AG04449 (cell line): ENCODE data around the gene FZD8.

Experiments
- CTCF ChIA-PET: fragments of 350-600 bp; formaldehyde crosslinking; extraction: SDS; loops from one replicate; lab custom pipeline; 2021; ENCODE audit warnings: antibody characterized with exemption; lab: Yijun Ruan, JAX
- POLR2A ChIA-PET: fragments of 400-600, 350-600 bp; formaldehyde crosslinking; extraction: SDS; loops from one replicate; lab custom pipeline; 2020; ENCODE audit warnings: antibody characterized with exemption, inconsistent platforms; lab: Yijun Ruan, JAX
- DNase-seq: peaks from one replicate; pipeline ENCODE4 v3.0.0-alpha.2; 2010; ENCODE audit warnings: low read depth, low spot score
- H3K4me3 ChIP-seq: 2 replicates; pipeline ENCODE4 v1.5.1; 2011; ENCODE audit warnings: low read depth, mild to moderate bottlenecking, control low read depth, low read length
- CTCF ChIP-seq: IDR thresholded peaks from one replicate; pipeline ENCODE4 v1.5.1; 2011; ENCODE audit warnings: mild to moderate bottlenecking, moderate library complexity, low read length, control low read depth, inconsistent platforms; ENCODE audit not compliant: insufficient read depth; ENCODE audit errors: missing control alignments

FZD8 gene

GRCh38 chr10:35613597-35614226 is 28.4 kb downstream of the FZD8 start:
- POLR2A ChIA-PET, result no interaction called here
- TF ChIP-seq CTCF, result peak; percentile 47
- no peak overlapping the region for H3K4me3 ChIP-seq
- CTCF ChIA-PET, result interaction anchor here (0.6 to 5.1 kb wide), 28 partner anchors 10 to 1269 kb away, joined by 3 to 72 read pairs (median 5); no protein-coding TSS in a partner anchor
- no peak for DNase-seq

GRCh38 chr10:35613107-35613440 is 29.0 kb downstream of the FZD8 start:
- no peak overlapping the region for H3K4me3 ChIP-seq
- no peak for DNase-seq
- CTCF ChIA-PET, result interaction anchor here (1.0 to 5.1 kb wide), 17 partner anchors 10 to 1270 kb away, joined by 3 to 72 read pairs (median 7); no protein-coding TSS in a partner anchor
- TF ChIP-seq CTCF, result no peak
- POLR2A ChIA-PET, result no interaction called here

GRCh38 chr10:35612385-35613106 is 29.6 kb downstream of the FZD8 start:
- DNase-seq, result no peak
- POLR2A ChIA-PET, result no interaction called here
- TF ChIP-seq CTCF, result no peak
- CTCF ChIA-PET, result interaction anchor here (0.8 to 5.1 kb wide), 13 partner anchors 11 to 1270 kb away, joined by 3 to 72 read pairs (median 7); no protein-coding TSS in a partner anchor
- H3K4me3 ChIP-seq, result no peak overlapping the region

GRCh38 chr10:35611750-35612149 is 30.3 kb downstream of the FZD8 start:
- POLR2A ChIA-PET, result no interaction called here
- H3K4me3 ChIP-seq, result no peak overlapping the region
- no peak for DNase-seq
- CTCF ChIA-PET, result interaction anchor here (0.8 to 5.1 kb wide), 7 partner anchors 23 to 1271 kb away, joined by 3 to 72 read pairs (median 24); no protein-coding TSS in a partner anchor
- TF ChIP-seq CTCF, result no peak

GRCh38 chr10:35608328-35608672 is 33.8 kb downstream of the FZD8 start:
- ChIA-PET CTCF (interaction anchor here (0.7 to 0.8 kb wide), 2 partner anchors 44 to 1273 kb away, joined by 3 read pairs; no protein-coding TSS in a partner anchor), POLR2A (no interaction called here)
- no peak for TF ChIP-seq CTCF
- DNase-seq, result no peak
- no peak overlapping the region for H3K4me3 ChIP-seq

- no peak for DNase-seq
- peak overlapping the region; percentile 43 for H3K4me3 ChIP-seq
- ChIA-PET POLR2A (no interaction called here), CTCF (interaction anchor here (0.7 to 1.3 kb wide), 4 partner anchors 10 to 1273 kb away, joined by 3 to 4 read pairs (median 3); no protein-coding TSS in a partner anchor)
- TF ChIP-seq CTCF, result no peak
Measured at GRCh38 chr10:35607475-35608327, 34.4 kb downstream of the FZD8 start.
